SK-N-SH (cell line): ENCODE measurements around the gene HAUS7. TPM values are rescaled to one million over a fixed set of nuclear protein-coding genes. Genes with fewer than 3 reads are reported as not detected.

Experiments used
- CTCF ChIA-PET: fragments of 300-600, 350-600 bp; formaldehyde crosslinking; extraction: SDS; loops from one replicate; lab custom pipeline; 2021; lab: Yijun Ruan, JAX
- POLR2A ChIA-PET: fragments of 350-600 bp; sonication (Branson Sonifier 250); formaldehyde crosslinking; extraction: SDS; loops from one replicate; lab custom pipeline; 2020; ENCODE audit warnings: antibody characterized with exemption, inconsistent platforms; lab: Yijun Ruan, JAX
- DNase-seq: peaks from one replicate; pipeline ENCODE4 v3.0.0; 2012
- H2AFZ ChIP-seq: fragments of 200-600 bp; sonication (generic); 2 replicates; pipeline ENCODE4 v1.8.1; 2016; ENCODE audit warnings: antibody characterized with exemption, mild to moderate bottlenecking, low read depth
- H3F3A ChIP-seq: fragments of 200-600 bp; sonication (generic); replicated peaks from 2 replicates; pipeline ENCODE3; 2016; ENCODE audit warnings: antibody characterized with exemption, mild to moderate bottlenecking; ENCODE audit not compliant: insufficient read depth
- H3K27ac ChIP-seq, 2 experiments: fragments of 200-500 bp in 1 of 2; fragments of 200-600 bp in 1 of 2; sonication (Bioruptor generic) in 1 of 2; sonication (generic), shearing (Covaris generic) in 1 of 2; 2 replicates each; pipeline versions ENCODE4 v1.5.1 to v1.6.1; 2014 to 2016; ENCODE audit warnings: low read depth in 2 of 2, inconsistent platforms in 1 of 2, low read length in 1 of 2, mild to moderate bottlenecking in 1 of 2, mixed read lengths in 1 of 2
- H3K27me3 ChIP-seq: fragments of 200-600 bp; sonication (generic), shearing (Covaris generic); 2 replicates; pipeline ENCODE4 v1.6.1; 2016; ENCODE audit warnings: mixed run types; ENCODE audit not compliant: insufficient read depth
- H3K36me3 ChIP-seq, 2 experiments: fragments of 200-500 bp in 1 of 2; fragments of 200-600 bp in 1 of 2; sonication (Bioruptor generic) in 1 of 2; sonication (generic) in 1 of 2; replicated peaks in 1 of 2; 2 replicates each; pipeline versions ENCODE3 to v1.5.1; 2014 to 2016; ENCODE audit warnings: low read length in 1 of 2, mild to moderate bottlenecking in 1 of 2; ENCODE audit not compliant: insufficient read depth in 2 of 2, control insufficient read depth in 1 of 2
- H3K4me1 ChIP-seq, 2 experiments: fragments of 200-500 bp in 1 of 2; fragments of 200-600 bp in 1 of 2; sonication (Bioruptor generic) in 1 of 2; sonication (generic), shearing (Covaris generic) in 1 of 2; 2 replicates each; pipeline versions ENCODE4 v1.5.1 to v1.6.1; 2014 to 2016; ENCODE audit warnings: low read depth in 1 of 2, low read length in 1 of 2, mixed run types in 1 of 2; ENCODE audit not compliant: insufficient read depth in 2 of 2, control insufficient read depth in 1 of 2
- H3K4me2 ChIP-seq: fragments of 200-600 bp; sonication (generic), shearing (Covaris generic); 2 replicates; pipeline ENCODE4 v1.6.1; 2017; ENCODE audit warnings: mixed run types
- H3K4me3 ChIP-seq, 2 experiments: fragments of 200-500 bp in 1 of 2; fragments of 200-600 bp in 1 of 2; sonication (Bioruptor generic) in 1 of 2; sonication (generic), shearing (Covaris generic) in 1 of 2; 2 replicates each; pipeline versions ENCODE4 v1.5.1 to v1.8.1; 2014 to 2016; ENCODE audit warnings: low read depth in 2 of 2, inconsistent platforms in 1 of 2, low read length in 1 of 2, mild to moderate bottlenecking in 1 of 2, mixed read lengths in 1 of 2, moderate library complexity in 1 of 2
- H3K79me2 ChIP-seq: fragments of 200-600 bp; sonication (generic); 2 replicates; pipeline ENCODE4 v1.8.1; 2017; ENCODE audit warnings: mild to moderate bottlenecking; ENCODE audit not compliant: insufficient read depth
- H3K9ac ChIP-seq: fragments of 200-600 bp; sonication (generic); 2 replicates; pipeline ENCODE4 v1.6.1; 2017; ENCODE audit warnings: mixed run types
- H3K9me2 ChIP-seq: fragments of 200-600 bp; sonication (generic); 2 replicates; pipeline ENCODE4 v1.6.1; 2017; ENCODE audit warnings: mixed run types
- H3K9me3 ChIP-seq: fragments of 200-600 bp; sonication (generic); 2 replicates; pipeline ENCODE4 v1.6.1; 2017; ENCODE audit warnings: mixed run types, mild to moderate bottlenecking, moderate library complexity
- H4K20me1 ChIP-seq: fragments of 200-600 bp; sonication (generic); 2 replicates; pipeline ENCODE4 v1.6.1; 2017; ENCODE audit warnings: mild to moderate bottlenecking, mixed run types; ENCODE audit not compliant: insufficient read depth
- CHD2 ChIP-seq: fragments of 150-350 bp; IDR thresholded peaks from 2 replicates; pipeline ENCODE4 v1.6.1; 2018; ENCODE audit warnings: low read length; ENCODE audit not compliant: partially characterized antibody
- FOSL2 ChIP-seq: IDR thresholded peaks from 2 replicates; pipeline ENCODE4 v1.4.0; 2012; ENCODE audit warnings: low read depth, mild to moderate bottlenecking, moderate library complexity, borderline replicate concordance
- FOXJ3 ChIP-seq: sonication (generic); formaldehyde crosslinking; IDR thresholded peaks from 2 replicates; pipeline ENCODE4 v1.5.1; 2020; ENCODE audit warnings: mild to moderate bottlenecking, missing genetic modification reagents
- FOXM1 ChIP-seq: IDR thresholded peaks from 2 replicates; pipeline ENCODE4 v1.4.0; 2012; ENCODE audit warnings: low read depth, mild to moderate bottlenecking
- JUND ChIP-seq: IDR thresholded peaks from 2 replicates; pipeline ENCODE4 v1.4.0; 2012
- MEF2A ChIP-seq: IDR thresholded peaks from 2 replicates; pipeline ENCODE4 v1.4.0; 2012; ENCODE audit warnings: low read depth, borderline replicate concordance
- NRF1 ChIP-seq: IDR thresholded peaks from 2 replicates; pipeline ENCODE4 v1.6.1; 2012; ENCODE audit warnings: low read depth, mild to moderate bottlenecking, low read length
- POLR2AphosphoS5 ChIP-seq: IDR thresholded peaks from 2 replicates; pipeline ENCODE4 v1.6.1; 2012; ENCODE audit warnings: low read depth, low read length
- SMC3 ChIP-seq: IDR thresholded peaks from 2 replicates; pipeline ENCODE4 v1.6.1; 2012; ENCODE audit warnings: low read depth, low read length, improper control_type of control experiment
- TAF1 ChIP-seq: IDR thresholded peaks from 2 replicates; pipeline ENCODE4 v1.6.1; 2012; ENCODE audit warnings: low read depth, mild to moderate bottlenecking, low read length, moderate library complexity, borderline replicate concordance
- TEAD4 ChIP-seq: IDR thresholded peaks from 2 replicates; pipeline ENCODE4 v1.4.0; 2012; ENCODE audit warnings: mild to moderate bottlenecking, borderline replicate concordance; ENCODE audit not compliant: insufficient read depth
- USF1 ChIP-seq: IDR thresholded peaks from 2 replicates; pipeline ENCODE4 v1.4.0; 2012; ENCODE audit warnings: low read depth, borderline replicate concordance
- USF2 ChIP-seq: fragments of 150-350 bp; IDR thresholded peaks from 2 replicates; pipeline ENCODE4 v1.6.1; 2017; ENCODE audit warnings: antibody characterized with exemption, low read length, low read depth, borderline replicate concordance
- YY1 ChIP-seq: IDR thresholded peaks from 2 replicates; pipeline ENCODE4 v1.4.0; 2012; ENCODE audit warnings: low read depth, mild to moderate bottlenecking
- ZBTB33 ChIP-seq: IDR thresholded peaks from 2 replicates; pipeline ENCODE4 v1.4.0; 2012; ENCODE audit warnings: low read depth, borderline replicate concordance
- WGBS: methylation state at CpG from one replicate; pipeline ENCODE4 v1.1.6; 2017; ENCODE audit warnings: low lambda C conversion rate; 5-methylcytosine and 5-hydroxymethylcytosine counted together
- polyA plus RNA-seq, 3 experiments: library from polyadenylated mRNA; depleted of rRNA; stranded (reverse); fragments of >200 nt; gene quantifications; 2 replicates each; pipeline ENCODE4 v1.2.3, GENCODE V29; 2012

HAUS7 gene
- polyA plus RNA-seq, 1 of the 3 experiments (the other 2 are of a cell fraction), result 39.7 TPM

GRCh38 chrX:153446636-153446936 lies 23.8 kb downstream of the HAUS7 start:
- no peak overlapping the region for H3K27ac ChIP-seq
- H3K27me3 ChIP-seq, result peaks cover 34% of the 10 kb centered on the region
- no peaks in the 10 kb centered on the region for H4K20me1 ChIP-seq
- no peak overlapping the region for H3K4me3 ChIP-seq
- TF ChIP-seq YY1 (no peak), MEF2A (no peak), SMC3 (no peak), CHD2 (no peak), TEAD4 (no peak), FOSL2 (no peak), USF1 (no peak), USF2 (no peak), TAF1 (no peak), POLR2AphosphoS5 (no peak), NRF1 (no peak), ZBTB33 (no peak), FOXJ3 (CRISPR knock-in tag) (no peak), JUND (no peak), FOXM1 (no peak)
- H3K9ac ChIP-seq, result no peak overlapping the region
- no peak overlapping the region for H3K4me2 ChIP-seq
- POLR2A ChIA-PET, result no interaction called here
- no peaks in the 10 kb centered on the region for H3F3A ChIP-seq
- H3K9me3 ChIP-seq, result no peaks in the 10 kb centered on the region
- H3K79me2 ChIP-seq, result no peaks in the 10 kb centered on the region
- CTCF ChIA-PET, result interaction anchor here (1.0 to 1.4 kb wide), 3 partner anchors 14 to 62 kb away, joined by 3 to 7 read pairs (median 3); no protein-coding TSS in a partner anchor
- WGBS, result 55% methylated on average over 3 of the region's 10 CpGs
- DNase-seq, result no peak
- H3K9me2 ChIP-seq, result no peaks in the 10 kb centered on the region
- no peaks in the 10 kb centered on the region for H3K4me1 ChIP-seq
- no peaks in the 10 kb centered on the region for H3K36me3 ChIP-seq
- no peak overlapping the region for H2AFZ ChIP-seq
